Chondrocyte (in vitro differentiated cells): ENCODE data around the gene PRKCH. TPM values are rescaled to one million over a fixed set of nuclear protein-coding genes. Genes with fewer than 3 reads are reported as not detected.

Experiments used
- DNase-seq: peaks from one replicate; pipeline ENCODE4 v3.0.0; 2021; ENCODE audit warnings: mixed read lengths, low spot score
- H3K27ac Mint-ChIP-seq: one replicate; pipeline ENCODE4 v1.8.0; 2021; ENCODE audit warnings: mild to moderate bottlenecking, moderate library complexity, mixed read lengths; ENCODE audit not compliant: unreplicated experiment
- H3K27me3 Mint-ChIP-seq: 2 replicates; pipeline ENCODE4 v1.8.0; 2021; ENCODE audit warnings: low read depth, mixed read lengths
- H3K36me3 Mint-ChIP-seq: 2 replicates; pipeline ENCODE4 v1.8.0; 2021; ENCODE audit warnings: low read depth, mixed read lengths
- H3K4me1 Mint-ChIP-seq: 2 replicates; pipeline ENCODE4 v1.8.0; 2021; ENCODE audit warnings: low read depth, mild to moderate bottlenecking, mixed read lengths
- H3K4me3 Mint-ChIP-seq: one replicate; pipeline ENCODE4 v1.8.0; 2021; ENCODE audit warnings: mild to moderate bottlenecking, moderate library complexity, mixed read lengths; ENCODE audit not compliant: unreplicated experiment
- H3K9me3 Mint-ChIP-seq: 2 replicates; pipeline ENCODE4 v1.8.0; 2021; ENCODE audit warnings: low read depth, mixed read lengths
- CTCF ChIP-seq: fragments of 200-600 bp; sonication (generic); IDR thresholded peaks from 2 replicates; pipeline ENCODE4 v1.5.0; 2021; ENCODE audit warnings: antibody characterized with exemption, mild to moderate bottlenecking, moderate library complexity
- total RNA-seq: library from RNA; stranded (reverse); gene quantifications from 3 replicates; pipeline ENCODE4 v1.2.1, GENCODE V29; 2021

The PRKCH gene
- total RNA-seq, 1 donor from 2014 or later: 9.7 TPM

GRCh38 chr14:61455351-61455750 lies 134.0 kb downstream of the PRKCH start:
- no peaks in the 10 kb centered on the region for H3K9me3 Mint-ChIP-seq
- TF ChIP-seq CTCF: no peak

GRCh38 chr14:61456720-61457119 lies 135.3 kb downstream of the PRKCH start:
- Mint-ChIP-seq H3K27me3 (no peaks in the 10 kb centered on the region), H3K27ac (no peak overlapping the region), H3K9me3 (no peaks in the 10 kb centered on the region), H3K4me1 (peaks cover 11% of the 10 kb centered on the region), H3K36me3 (peaks cover 8% of the 10 kb centered on the region), H3K4me3 (no peak overlapping the region)
- peak; percentile 95 for TF ChIP-seq CTCF
- DNase-seq: no peak

More at GRCh38 chr14:61455351-61455750, 134.0 kb downstream of the PRKCH start:
- no peaks in the 10 kb centered on the region for H3K27me3 Mint-ChIP-seq
- H3K36me3 Mint-ChIP-seq: peaks cover 8% of the 10 kb centered on the region
- H3K27ac Mint-ChIP-seq: no peak overlapping the region
- no peak overlapping the region for H3K4me3 Mint-ChIP-seq
- peaks cover 2% of the 10 kb centered on the region for H3K4me1 Mint-ChIP-seq
- DNase-seq: no peak

GRCh38 chr14:61458766-61459165 lies 137.4 kb downstream of the PRKCH start:
- DNase-seq: no peak
- no peak for TF ChIP-seq CTCF
- peaks cover 30% of the 10 kb centered on the region for H3K4me1 Mint-ChIP-seq
- H3K27me3 Mint-ChIP-seq: no peaks in the 10 kb centered on the region
- H3K27ac Mint-ChIP-seq: no peak overlapping the region
- H3K9me3 Mint-ChIP-seq: no peaks in the 10 kb centered on the region
- H3K36me3 Mint-ChIP-seq: peaks cover 8% of the 10 kb centered on the region
- no peak overlapping the region for H3K4me3 Mint-ChIP-seq

GRCh38 chr14:61459229-61459628 lies 137.8 kb downstream of the PRKCH start:
- no peak for TF ChIP-seq CTCF
- H3K9me3 Mint-ChIP-seq: no peaks in the 10 kb centered on the region
- peaks cover 31% of the 10 kb centered on the region for H3K4me1 Mint-ChIP-seq
- H3K27me3 Mint-ChIP-seq: no peaks in the 10 kb centered on the region
- DNase-seq: no peak
- H3K27ac Mint-ChIP-seq: no peak overlapping the region
- no peak overlapping the region for H3K4me3 Mint-ChIP-seq
- peaks cover 8% of the 10 kb centered on the region for H3K36me3 Mint-ChIP-seq

GRCh38 chr14:61460063-61460462 lies 138.7 kb downstream of the PRKCH start:
- peaks cover 32% of the 10 kb centered on the region for H3K4me1 Mint-ChIP-seq

More at GRCh38 chr14:61460063-61460462, 138.7 kb downstream of the PRKCH start:
- H3K27me3 Mint-ChIP-seq: no peaks in the 10 kb centered on the region
- H3K27ac Mint-ChIP-seq: no peak overlapping the region
- no peak for TF ChIP-seq CTCF
- H3K9me3 Mint-ChIP-seq: peaks cover under 1% of the 10 kb centered on the region
- H3K4me3 Mint-ChIP-seq: no peak overlapping the region
- DNase-seq: no peak
- peaks cover 10% of the 10 kb centered on the region for H3K36me3 Mint-ChIP-seq
